K562 (cell line): ENCODE measurements around the gene HLA-DOA. TPM values are rescaled to one million over a fixed set of nuclear protein-coding genes. Genes with fewer than 3 reads are reported as not detected.

Experiments used
- BRF1 ChIP-seq: IDR thresholded peaks from 3 replicates; pipeline ENCODE4 v1.6.1; 2011; ENCODE audit warnings: borderline replicate concordance, mild to moderate bottlenecking; ENCODE audit not compliant: insufficient read length; ENCODE audit errors: extremely low read depth
- ELK1 ChIP-seq: sonication (generic); formaldehyde crosslinking; IDR thresholded peaks from 2 replicates; pipeline ENCODE4 v1.8.1; 2022; ENCODE audit warnings: missing genetic modification reagents
- ERF ChIP-seq: fragments of 450-650 bp; formaldehyde crosslinking; IDR thresholded peaks from 2 replicates; pipeline ENCODE4 v1.4.0; 2020; ENCODE audit warnings: mild to moderate bottlenecking, mixed read lengths
- ETS2 ChIP-seq: IDR thresholded peaks from 2 replicates; pipeline ENCODE4 v1.6.1; 2016; ENCODE audit warnings: borderline replicate concordance, missing genetic modification characterization, mild to moderate bottlenecking, moderate library complexity, missing compliant biosample characterization; ENCODE audit not compliant: poor library complexity, severe bottlenecking
- FUS ChIP-seq: fragments of 200-400 bp; formaldehyde crosslinking; optimal IDR thresholded peaks from 2 replicates; pipeline ENCODE3; 2017; ENCODE audit warnings: low read depth, low read length
- HOMEZ ChIP-seq: fragments of 250-450 bp; sonication (Bioruptor Pico); IDR thresholded peaks from 2 replicates; pipeline ENCODE4 v1.4.0; 2020; ENCODE audit warnings: mild to moderate bottlenecking, moderate library complexity
- MAFF ChIP-seq: IDR thresholded peaks from 2 replicates; pipeline ENCODE4 v1.6.1; 2012; ENCODE audit warnings: low read length, improper control_type of control experiment
- MAZ ChIP-seq, 2 experiments: fragments of 450-650 bp in 1 of 2; sonication (generic) in 1 of 2; formaldehyde crosslinking; IDR thresholded peaks in 1 of 2; conservative IDR thresholded peaks in 1 of 2; 2 replicates each; pipeline versions ENCODE4 v1.4.0 to v1.5.0; 2020; ENCODE audit warnings: mild to moderate bottlenecking in 1 of 2, missing genetic modification reagents in 1 of 2
- PHB ChIP-seq: fragments of 250-450 bp; sonication (Bioruptor Pico); IDR thresholded peaks from 2 replicates; pipeline ENCODE4 v1.5.0; 2021
- RFX5 ChIP-seq: IDR thresholded peaks from 2 replicates; pipeline ENCODE4 v1.6.1; 2011; ENCODE audit warnings: low read depth, mild to moderate bottlenecking, improper control_type of control experiment, low read length
- TAF15 ChIP-seq: fragments of 200-400 bp; formaldehyde crosslinking; IDR thresholded peaks from 2 replicates; pipeline ENCODE4 v1.6.1; 2017; ENCODE audit warnings: mild to moderate bottlenecking, low read depth, low read length, moderate library complexity
- TRIM28 ChIP-seq: fragments of 450-650 bp; IDR thresholded peaks from 2 replicates; pipeline ENCODE4 v1.6.1; 2017
- ZNF140 ChIP-seq: fragments of 250-450 bp; sonication (Bioruptor Pico); IDR thresholded peaks from 2 replicates; pipeline ENCODE4 v1.8.0; 2021; ENCODE audit warnings: moderate library complexity, mild to moderate bottlenecking, inconsistent platforms
- ZNF3 ChIP-seq: fragments of 250-450 bp; sonication (Bioruptor Pico); IDR thresholded peaks from 2 replicates; pipeline ENCODE4 v1.5.0; 2021; ENCODE audit warnings: mild to moderate bottlenecking, moderate library complexity
- ZNF311 ChIP-seq: fragments of 250-450 bp; sonication (Bioruptor Pico); IDR thresholded peaks from 2 replicates; pipeline ENCODE4 v1.4.0; 2020; ENCODE audit warnings: mild to moderate bottlenecking, moderate library complexity
- ZNF518B ChIP-seq: fragments of 250-450 bp; sonication (Bioruptor Pico); IDR thresholded peaks from 2 replicates; pipeline ENCODE4 v1.5.0; 2021; ENCODE audit warnings: mild to moderate bottlenecking, moderate library complexity
- polyA plus RNA-seq, 8 experiments: library from polyadenylated mRNA; depleted of rRNA in 4 of 8; stranded (reverse) in 5 of 8; unstranded in 3 of 8; fragments of >200 nt; fragmentation: Nextera tagmentation in 2 of 8; fragmentation: Illumina TruSeq in 1 of 8; extraction: Ambion mirVana in 2 of 8; extraction: Trizol in 1 of 8; gene quantifications; 2 replicates each; pipeline versions ENCODE4 v1.2.1 to v1.2.3, GENCODE V29; 2011 to 2014; ENCODE audit warnings: inconsistent platforms in 1 of 8, missing spikeins in 1 of 8
- total RNA-seq, 7 experiments: library from RNA; depleted of rRNA in 6 of 7; stranded (reverse); fragments of >200 nt in 6 of 7; fragmentation: Illumina TruSeq in 2 of 7; extraction: Trizol in 2 of 7; gene quantifications; 2 replicates each; pipeline versions ENCODE4 v1.2.1 to v1.2.3, GENCODE V29; 2011 to 2021; ENCODE audit warnings: low replicate concordance in 1 of 7
- TF ChIP-seq, protein P1 (sequence below): fragments of 150-350 bp; IDR thresholded peaks from 2 replicates; pipeline ENCODE4 v1.6.1; 2014; ENCODE audit warnings: low read depth, mild to moderate bottlenecking, low read length, borderline replicate concordance

Gene HLA-DOA
- total and polyA plus RNA-seq, 9 of the 15 experiments (the other 6 are each of a cell fraction or from before 2014, with no cell fraction given), result 0.07 TPM; not detected in 8

- TF ChIP-seq ELK1, result no peak
- TF ChIP-seq ZNF140 (CRISPR knock-in tag), result no peak
- no peak for TF ChIP-seq ERF (CRISPR knock-in tag)
- no peak for TF ChIP-seq ZNF311 (CRISPR knock-in tag)
- no peak for TF ChIP-seq TAF15
- TF ChIP-seq FUS, result no peak
- no peak for TF ChIP-seq ZNF3 (CRISPR knock-in tag)
- no peak for TF ChIP-seq MAFF
- TF ChIP-seq RFX5, result no peak
- no peak for TF ChIP-seq TRIM28
- TF ChIP-seq BRF1, result no peak
- no peak for TF ChIP-seq HOMEZ
- TF ChIP-seq, protein P1, sequence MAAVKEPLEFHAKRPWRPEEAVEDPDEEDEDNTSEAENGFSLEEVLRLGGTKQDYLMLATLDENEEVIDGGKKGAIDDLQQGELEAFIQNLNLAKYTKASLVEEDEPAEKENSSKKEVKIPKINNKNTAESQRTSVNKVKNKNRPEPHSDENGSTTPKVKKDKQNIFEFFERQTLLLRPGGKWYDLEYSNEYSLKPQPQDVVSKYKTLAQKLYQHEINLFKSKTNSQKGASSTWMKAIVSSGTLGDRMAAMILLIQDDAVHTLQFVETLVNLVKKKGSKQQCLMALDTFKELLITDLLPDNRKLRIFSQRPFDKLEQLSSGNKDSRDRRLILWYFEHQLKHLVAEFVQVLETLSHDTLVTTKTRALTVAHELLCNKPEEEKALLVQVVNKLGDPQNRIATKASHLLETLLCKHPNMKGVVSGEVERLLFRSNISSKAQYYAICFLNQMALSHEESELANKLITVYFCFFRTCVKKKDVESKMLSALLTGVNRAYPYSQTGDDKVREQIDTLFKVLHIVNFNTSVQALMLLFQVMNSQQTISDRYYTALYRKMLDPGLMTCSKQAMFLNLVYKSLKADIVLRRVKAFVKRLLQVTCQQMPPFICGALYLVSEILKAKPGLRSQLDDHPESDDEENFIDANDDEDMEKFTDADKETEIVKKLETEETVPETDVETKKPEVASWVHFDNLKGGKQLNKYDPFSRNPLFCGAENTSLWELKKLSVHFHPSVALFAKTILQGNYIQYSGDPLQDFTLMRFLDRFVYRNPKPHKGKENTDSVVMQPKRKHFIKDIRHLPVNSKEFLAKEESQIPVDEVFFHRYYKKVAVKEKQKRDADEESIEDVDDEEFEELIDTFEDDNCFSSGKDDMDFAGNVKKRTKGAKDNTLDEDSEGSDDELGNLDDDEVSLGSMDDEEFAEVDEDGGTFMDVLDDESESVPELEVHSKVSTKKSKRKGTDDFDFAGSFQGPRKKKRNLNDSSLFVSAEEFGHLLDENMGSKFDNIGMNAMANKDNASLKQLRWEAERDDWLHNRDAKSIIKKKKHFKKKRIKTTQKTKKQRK, result no peak
- TF ChIP-seq MAZ (CRISPR knock-in tag; conservative IDR thresholded peaks at IDR 0.05 in 1 of 2, IDR thresholded peaks at IDR 0.05 in 1 of 2), result peak in 1 of 2 experiments; percentile 2; a peak in 1 of 4 replicates
- no peak for TF ChIP-seq ZNF518B (CRISPR knock-in tag)
- no peak for TF ChIP-seq ETS2 (tag)
- no peak for TF ChIP-seq PHB
Measured at GRCh38 chr6:32967151-32968091, 42.0 kb downstream of the HLA-DOA start (continued).
